Activated B cell treated with CpG ODN at 0.5 μM for 24 hours (primary cell): Measurements from ENCODE around the gene PLEKHG4B. TPM values are rescaled to one million over a fixed set of nuclear protein-coding genes. Genes with fewer than 3 reads are reported as not detected.

ENCODE experiments used
- ATAC-seq: fragments of 200-7000 bp; cut with Tn5 transposase; one replicate; pipeline ENCODE4 v1.10.0; 2021; ENCODE audit warnings: low read depth, mild to moderate bottlenecking, moderate library complexity
- CTCF ChIA-PET: fragments of 350-600 bp; sonication (Branson Sonifier 250); formaldehyde crosslinking; loops from one replicate; lab custom pipeline; 2021; ENCODE audit warnings: antibody characterized with exemption; lab: Charles Lee
- POLR2A ChIA-PET: fragments of 350-600 bp; sonication (Branson Sonifier 250); formaldehyde crosslinking; loops from one replicate; lab custom pipeline; 2021; ENCODE audit warnings: antibody characterized with exemption; lab: Charles Lee
- DNase-seq: peaks from one replicate; pipeline ENCODE4 v3.0.0; 2022
- H3K27ac Mint-ChIP-seq: one replicate; pipeline ENCODE4 v1.8.0; 2020; ENCODE audit warnings: mixed read lengths
- H3K27me3 Mint-ChIP-seq: one replicate; pipeline ENCODE4 v1.8.0; 2021; ENCODE audit warnings: mixed read lengths
- H3K36me3 Mint-ChIP-seq: one replicate; pipeline ENCODE4 v1.8.0; 2021; ENCODE audit warnings: low read depth, mixed read lengths
- H3K4me1 Mint-ChIP-seq: one replicate; pipeline ENCODE4 v1.8.0; 2021; ENCODE audit warnings: mixed read lengths
- H3K4me3 Mint-ChIP-seq: one replicate; pipeline ENCODE4 v1.8.0; 2020; ENCODE audit warnings: mild to moderate bottlenecking, mixed read lengths
- H3K9me3 Mint-ChIP-seq: one replicate; pipeline ENCODE4 v1.8.0; 2020; ENCODE audit warnings: mixed read lengths
- intact Hi-C: fragments of 100-400 bp; cut with micrococcal nuclease; formaldehyde crosslinking; loops from one replicate; pipeline ENCODE4 v1.15.1; 2024
- total RNA-seq: library from RNA; stranded (reverse); gene quantifications from 2 replicates; pipeline ENCODE4 v1.2.3, GENCODE V29; 2022
- TF ChIP-seq, protein P1 (sequence below): fragments of 200-600 bp; IDR thresholded peaks from one replicate; pipeline ENCODE4 v1.8.0; 2022; ENCODE audit warnings: antibody characterized with exemption, mild to moderate bottlenecking

The PLEKHG4B gene
- total RNA-seq, 1 donor from 2014 or later = not detected

DNA sequence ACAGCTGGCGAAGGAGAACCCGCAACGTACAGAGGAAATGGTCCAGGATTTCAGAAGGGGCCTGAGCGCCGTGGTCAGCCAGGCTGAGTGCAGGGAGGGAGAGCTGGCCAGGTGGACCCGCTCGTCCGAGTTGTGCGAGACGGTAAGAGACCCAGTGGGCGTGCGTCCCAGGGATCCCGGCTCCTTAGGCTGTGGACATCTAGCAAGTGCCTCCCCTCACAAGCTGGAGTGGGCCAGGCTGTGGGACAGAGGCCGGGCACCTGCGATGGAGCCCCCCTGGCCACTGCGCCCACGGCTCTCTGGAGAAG, 69.8 kb downstream of the PLEKHG4B start:
- intact Hi-C loops = no loop called here
- TF ChIP-seq, protein P1, sequence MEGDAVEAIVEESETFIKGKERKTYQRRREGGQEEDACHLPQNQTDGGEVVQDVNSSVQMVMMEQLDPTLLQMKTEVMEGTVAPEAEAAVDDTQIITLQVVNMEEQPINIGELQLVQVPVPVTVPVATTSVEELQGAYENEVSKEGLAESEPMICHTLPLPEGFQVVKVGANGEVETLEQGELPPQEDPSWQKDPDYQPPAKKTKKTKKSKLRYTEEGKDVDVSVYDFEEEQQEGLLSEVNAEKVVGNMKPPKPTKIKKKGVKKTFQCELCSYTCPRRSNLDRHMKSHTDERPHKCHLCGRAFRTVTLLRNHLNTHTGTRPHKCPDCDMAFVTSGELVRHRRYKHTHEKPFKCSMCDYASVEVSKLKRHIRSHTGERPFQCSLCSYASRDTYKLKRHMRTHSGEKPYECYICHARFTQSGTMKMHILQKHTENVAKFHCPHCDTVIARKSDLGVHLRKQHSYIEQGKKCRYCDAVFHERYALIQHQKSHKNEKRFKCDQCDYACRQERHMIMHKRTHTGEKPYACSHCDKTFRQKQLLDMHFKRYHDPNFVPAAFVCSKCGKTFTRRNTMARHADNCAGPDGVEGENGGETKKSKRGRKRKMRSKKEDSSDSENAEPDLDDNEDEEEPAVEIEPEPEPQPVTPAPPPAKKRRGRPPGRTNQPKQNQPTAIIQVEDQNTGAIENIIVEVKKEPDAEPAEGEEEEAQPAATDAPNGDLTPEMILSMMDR = no peak
- POLR2A ChIA-PET = no interaction called here
- Mint-ChIP-seq H3K4me1 (no peaks in the 10 kb centered on the region), H3K27ac (no peak overlapping the region), H3K4me3 (no peak overlapping the region), H3K27me3 (peaks cover 14% of the 10 kb centered on the region), H3K9me3 (no peaks in the 10 kb centered on the region), H3K36me3 (no peaks in the 10 kb centered on the region)
- ATAC-seq = no peak
- CTCF ChIA-PET = no interaction called here
- no peak for DNase-seq

DNA sequence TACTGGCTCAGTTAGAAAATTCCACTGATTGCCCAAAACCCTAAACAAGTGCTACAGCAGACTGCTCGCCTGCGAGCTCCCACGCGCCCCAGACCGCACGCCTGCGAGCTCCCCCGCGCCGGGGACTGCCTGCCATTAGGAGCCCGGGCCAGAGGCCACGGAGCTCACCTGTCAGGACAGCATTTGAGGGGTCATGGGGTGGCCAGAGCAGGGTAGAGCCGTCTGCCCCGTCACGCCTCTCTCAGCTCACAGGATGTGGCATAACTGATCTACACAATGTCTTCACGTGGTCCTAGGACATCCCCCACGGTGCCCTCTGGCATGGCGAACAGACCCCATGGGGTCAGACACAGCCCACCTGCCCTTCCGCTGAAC, 70.2 kb downstream of the PLEKHG4B start:
- H3K4me1 Mint-ChIP-seq = no peaks in the 10 kb centered on the region
- intact Hi-C loops = no loop called here
- ChIA-PET CTCF (no interaction called here), POLR2A (no interaction called here)
- DNase-seq = no peak
- no peaks in the 10 kb centered on the region for H3K9me3 Mint-ChIP-seq
- H3K4me3 Mint-ChIP-seq = no peak overlapping the region
- peaks cover 13% of the 10 kb centered on the region for H3K27me3 Mint-ChIP-seq
- TF ChIP-seq, protein P1 = no peak
- no peak for ATAC-seq
- no peaks in the 10 kb centered on the region for H3K36me3 Mint-ChIP-seq
- no peak overlapping the region for H3K27ac Mint-ChIP-seq

DNA sequence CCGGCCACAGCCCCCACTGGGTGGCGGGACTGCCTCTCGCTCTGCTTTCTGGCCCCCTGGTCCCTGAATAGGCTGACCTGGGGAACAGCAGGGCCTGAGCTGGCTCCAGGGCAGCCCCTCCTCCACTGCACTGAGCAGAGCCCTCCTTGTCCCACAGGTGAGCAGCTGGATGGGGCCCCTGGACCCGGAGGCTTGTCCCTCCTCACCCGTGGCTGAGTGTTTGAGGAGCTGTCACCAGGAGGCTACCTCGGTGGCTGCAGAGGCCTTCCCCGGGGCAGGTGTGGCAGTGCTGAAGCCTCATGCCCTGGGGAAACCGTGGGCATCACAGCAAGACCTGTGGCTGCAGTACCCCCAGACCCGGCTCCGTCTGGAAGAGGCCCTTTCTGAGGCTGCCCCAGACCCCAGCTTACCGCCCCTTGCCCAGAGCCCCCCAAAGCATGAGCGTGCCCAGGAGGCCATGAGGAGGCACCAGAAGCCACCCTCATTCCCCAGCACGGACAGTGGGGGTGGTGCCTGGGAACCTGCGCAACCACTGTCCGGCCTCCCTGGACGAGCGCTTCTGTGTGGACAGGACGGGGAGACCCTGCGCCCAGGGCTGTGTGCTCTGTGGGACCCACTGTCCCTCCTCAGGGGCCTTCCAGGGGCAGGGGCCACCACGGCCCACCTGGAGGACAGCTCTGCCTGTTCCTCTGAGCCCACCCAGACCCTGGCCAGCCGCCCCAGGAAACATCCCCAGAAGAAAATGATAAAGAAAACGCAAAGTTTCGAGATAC, 70.8 kb downstream of the PLEKHG4B start:
- Mint-ChIP-seq H3K36me3 (no peaks in the 10 kb centered on the region), H3K4me1 (no peaks in the 10 kb centered on the region), H3K27ac (no peak overlapping the region), H3K4me3 (no peak overlapping the region), H3K9me3 (no peaks in the 10 kb centered on the region), H3K27me3 (peaks cover 11% of the 10 kb centered on the region)
- intact Hi-C loops = no loop called here
- POLR2A ChIA-PET = no interaction called here
- no peak for ATAC-seq
- CTCF ChIA-PET = no interaction called here
- DNase-seq = no peak
- TF ChIP-seq, protein P1 = no peak

DNA sequence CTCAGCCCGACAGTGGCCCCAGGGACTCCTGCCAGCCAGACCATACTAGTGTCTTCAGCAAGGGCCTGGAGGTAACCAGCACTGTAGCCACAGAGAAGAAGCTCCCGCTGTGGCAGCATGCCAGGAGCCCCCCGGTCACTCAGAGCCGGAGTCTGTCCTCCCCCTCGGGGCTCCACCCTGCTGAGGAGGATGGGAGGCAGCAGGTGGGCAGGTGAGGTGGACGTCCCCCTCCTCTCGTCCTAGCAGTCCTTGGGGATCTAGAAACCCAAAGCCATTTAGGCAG, 71.3 kb downstream of the PLEKHG4B start:
- ATAC-seq (no peak), DNase-seq (no peak)
- H3K36me3 Mint-ChIP-seq = no peaks in the 10 kb centered on the region
- no peaks in the 10 kb centered on the region for H3K4me1 Mint-ChIP-seq
- ChIA-PET CTCF (no interaction called here), POLR2A (no interaction called here)
- H3K27ac Mint-ChIP-seq = no peak overlapping the region
- H3K27me3 Mint-ChIP-seq = peaks cover 11% of the 10 kb centered on the region
- intact Hi-C loops = no loop called here
- TF ChIP-seq, protein P1 = no peak
- H3K4me3 Mint-ChIP-seq = no peak overlapping the region
- H3K9me3 Mint-ChIP-seq = no peaks in the 10 kb centered on the region

DNA sequence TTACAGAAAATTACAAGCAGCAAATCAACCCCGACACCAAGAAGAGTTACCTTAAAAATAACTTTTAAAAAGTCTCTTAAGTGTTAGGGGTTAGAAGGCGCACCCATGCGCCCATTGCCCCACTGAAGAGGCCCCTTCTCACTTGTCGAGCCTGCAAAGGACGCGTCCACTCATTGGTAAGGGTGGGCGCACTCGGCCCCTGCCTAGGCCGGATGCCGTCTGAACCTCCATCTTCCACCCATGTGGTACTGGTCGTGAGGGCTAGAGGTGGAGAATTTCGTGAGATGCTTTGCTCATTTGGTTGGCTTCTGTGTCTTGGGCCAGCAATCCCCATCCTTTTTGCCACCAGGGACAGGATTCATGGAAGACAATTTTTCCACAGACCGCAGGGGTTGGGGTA, 71.9 kb downstream of the PLEKHG4B start:
- H3K9me3 Mint-ChIP-seq = no peaks in the 10 kb centered on the region
- TF ChIP-seq, protein P1 = no peak
- H3K27ac Mint-ChIP-seq = no peak overlapping the region
- no peaks in the 10 kb centered on the region for H3K4me1 Mint-ChIP-seq
- CTCF ChIA-PET = no interaction called here
- no peaks in the 10 kb centered on the region for H3K36me3 Mint-ChIP-seq
- POLR2A ChIA-PET = no interaction called here
- intact Hi-C loops = no loop called here
- H3K4me3 Mint-ChIP-seq = no peak overlapping the region
- DNase-seq (no peak), ATAC-seq (no peak)
- H3K27me3 Mint-ChIP-seq = peaks cover 11% of the 10 kb centered on the region
